ENCODE results near the gene ERMP1.

ERMP1 gene

GRCh38 chr9:5864446-5864845 is 31.5 kb upstream of the ERMP1 start:
- Histone ChIP-seq H3K9me3 (ENCODE audit: control insufficient read depth, low read length) (no peaks in the 10 kb centered on the region), H3K27me3 (ENCODE audit: control insufficient read depth in 1 of 2, insufficient read depth in 1 of 2, low read length in 2 of 2) (no peaks in the 10 kb centered on the region), H3K4ac (ENCODE audit: low read depth in 1 of 2, low read length in 2 of 2) (no peak overlapping the region), H3K27ac (ENCODE audit: low read length, poor library complexity, severe bottlenecking) (no peak overlapping the region), H2AK5ac (ENCODE audit: low read length, severe bottlenecking) (no peak overlapping the region), H3K9ac (ENCODE audit: low read length) (no peak overlapping the region), H3K14ac (ENCODE audit: low read length in 2 of 2) (no peak overlapping the region), H3K4me1 (ENCODE audit: control insufficient read depth, insufficient read depth, low read depth, low read length) (no peaks in the 10 kb centered on the region), H3K79me1 (replicated peaks; ENCODE audit: low read length, poor library complexity, severe bottlenecking) (no peaks in the 10 kb centered on the region), H2BK120ac (ENCODE audit: low read depth, low read length) (peak overlapping the region; percentile 35), H2BK15ac (ENCODE audit: low read depth, poor library complexity, severe bottlenecking) (no peak overlapping the region), H2AFZ (ENCODE audit: low read depth, low read length) (no peak overlapping the region), H3K18ac (ENCODE audit: low read depth in 1 of 2, low read length in 2 of 2) (no peak overlapping the region), H3K4me2 (ENCODE audit: low read length, poor library complexity, severe bottlenecking) (no peak overlapping the region), H2BK5ac (ENCODE audit: low read depth, low read length, poor library complexity, severe bottlenecking) (no peak overlapping the region), H3K36me3 (ENCODE audit: control insufficient read depth in 1 of 2, insufficient read depth in 2 of 2, low read depth in 1 of 2, low read length in 2 of 2) (no peaks in the 10 kb centered on the region), H4K91ac (ENCODE audit: low read length) (no peak overlapping the region), H4K8ac (ENCODE audit: low read length) (no peak overlapping the region), H3K23ac (ENCODE audit: low read length in 2 of 2) (no peak overlapping the region), H3K4me3 (ENCODE audit: insufficient read depth in 1 of 2, low read depth in 1 of 2, low read length in 2 of 2) (no peak overlapping the region), H2BK12ac (ENCODE audit: low read length in 2 of 2) (no peak overlapping the region)
- WGBS, result 87% methylated on average over 4 of the region's 4 CpGs
- no peak for DNase-seq

- Histone ChIP-seq H2BK15ac (ENCODE audit: low read depth, poor library complexity, severe bottlenecking) (no peak overlapping the region), H2AK5ac (ENCODE audit: low read length, severe bottlenecking) (no peak overlapping the region), H3K9me3 (ENCODE audit: control insufficient read depth, low read length) (no peaks in the 10 kb centered on the region), H3K4ac (ENCODE audit: low read depth in 1 of 2, low read length in 2 of 2) (no peak overlapping the region), H3K4me3 (ENCODE audit: insufficient read depth in 1 of 2, low read depth in 1 of 2, low read length in 2 of 2) (no peak overlapping the region), H4K91ac (ENCODE audit: low read length) (no peak overlapping the region), H3K9ac (ENCODE audit: low read length) (no peak overlapping the region), H2BK120ac (ENCODE audit: low read depth, low read length) (no peak overlapping the region), H3K27ac (ENCODE audit: low read length, poor library complexity, severe bottlenecking) (no peak overlapping the region), H3K27me3 (ENCODE audit: control insufficient read depth in 1 of 2, insufficient read depth in 1 of 2, low read length in 2 of 2) (no peaks in the 10 kb centered on the region), H3K79me1 (replicated peaks; ENCODE audit: low read length, poor library complexity, severe bottlenecking) (no peaks in the 10 kb centered on the region), H3K18ac (ENCODE audit: low read depth in 1 of 2, low read length in 2 of 2) (no peak overlapping the region), H3K4me2 (ENCODE audit: low read length, poor library complexity, severe bottlenecking) (no peak overlapping the region), H3K14ac (ENCODE audit: low read length in 2 of 2) (no peak overlapping the region), H3K23ac (ENCODE audit: low read length in 2 of 2) (no peak overlapping the region), H3K36me3 (ENCODE audit: control insufficient read depth in 1 of 2, insufficient read depth in 2 of 2, low read depth in 1 of 2, low read length in 2 of 2) (no peaks in the 10 kb centered on the region), H2BK5ac (ENCODE audit: low read depth, low read length, poor library complexity, severe bottlenecking) (no peak overlapping the region), H4K8ac (ENCODE audit: low read length) (no peak overlapping the region), H2AFZ (ENCODE audit: low read depth, low read length) (no peak overlapping the region), H3K4me1 (ENCODE audit: control insufficient read depth, insufficient read depth, low read depth, low read length) (no peaks in the 10 kb centered on the region), H2BK12ac (ENCODE audit: low read length in 2 of 2) (no peak overlapping the region)
- WGBS, result 89% methylated on average over 1 of the region's 2 CpGs
- no peak for DNase-seq
These were observed 30.3 kb upstream of the ERMP1 start for GRCh38 chr9:5863092-5863746.

- H3K23ac ChIP-seq (ENCODE audit: low read length in 2 of 2), result no peak overlapping the region
- no peak overlapping the region for H2AK5ac ChIP-seq (ENCODE audit: low read length, severe bottlenecking)
- H4K91ac ChIP-seq (ENCODE audit: low read length), result no peak overlapping the region
- 76% methylated on average over 3 of the region's 3 CpGs for WGBS
- no peak overlapping the region for H2BK5ac ChIP-seq (ENCODE audit: low read depth, low read length, poor library complexity, severe bottlenecking)
- no peaks in the 10 kb centered on the region for H3K27me3 ChIP-seq (ENCODE audit: control insufficient read depth in 1 of 2, insufficient read depth in 1 of 2, low read length in 2 of 2)
- no peaks in the 10 kb centered on the region for H3K4me1 ChIP-seq (ENCODE audit: control insufficient read depth, insufficient read depth, low read depth, low read length)
- no peak for DNase-seq
- no peak overlapping the region for H3K4ac ChIP-seq (ENCODE audit: low read depth in 1 of 2, low read length in 2 of 2)
- H3K4me3 ChIP-seq (ENCODE audit: insufficient read depth in 1 of 2, low read depth in 1 of 2, low read length in 2 of 2), result no peak overlapping the region
- no peak overlapping the region for H3K9ac ChIP-seq (ENCODE audit: low read length)
- no peak overlapping the region for H4K8ac ChIP-seq (ENCODE audit: low read length)
- H3K18ac ChIP-seq (ENCODE audit: low read depth in 1 of 2, low read length in 2 of 2), result no peak overlapping the region
- H3K14ac ChIP-seq (ENCODE audit: low read length in 2 of 2), result no peak overlapping the region
- H2BK15ac ChIP-seq (ENCODE audit: low read depth, poor library complexity, severe bottlenecking), result no peak overlapping the region
- H2BK120ac ChIP-seq (ENCODE audit: low read depth, low read length), result no peak overlapping the region
- no peak overlapping the region for H2AFZ ChIP-seq (ENCODE audit: low read depth, low read length)
- no peak overlapping the region for H3K27ac ChIP-seq (ENCODE audit: low read length, poor library complexity, severe bottlenecking)
- no peak overlapping the region for H3K4me2 ChIP-seq (ENCODE audit: low read length, poor library complexity, severe bottlenecking)
- no peaks in the 10 kb centered on the region for H3K79me1 ChIP-seq (replicated peaks; ENCODE audit: low read length, poor library complexity, severe bottlenecking)
- no peaks in the 10 kb centered on the region for H3K9me3 ChIP-seq (ENCODE audit: control insufficient read depth, low read length)
- H2BK12ac ChIP-seq (ENCODE audit: low read length in 2 of 2), result no peak overlapping the region
- no peaks in the 10 kb centered on the region for H3K36me3 ChIP-seq (ENCODE audit: control insufficient read depth in 1 of 2, insufficient read depth in 2 of 2, low read depth in 1 of 2, low read length in 2 of 2)
These were observed 25.9 kb upstream of the ERMP1 start for GRCh38 chr9:5858833-5859232.

GRCh38 chr9:5857928-5858327 is 25.0 kb upstream of the ERMP1 start:
- Histone ChIP-seq H3K14ac (ENCODE audit: low read length in 2 of 2) (no peak overlapping the region), H3K4me2 (ENCODE audit: low read length, poor library complexity, severe bottlenecking) (no peak overlapping the region), H3K4ac (ENCODE audit: low read depth in 1 of 2, low read length in 2 of 2) (no peak overlapping the region), H3K23ac (ENCODE audit: low read length in 2 of 2) (no peak overlapping the region), H3K27me3 (ENCODE audit: control insufficient read depth in 1 of 2, insufficient read depth in 1 of 2, low read length in 2 of 2) (no peaks in the 10 kb centered on the region), H2BK120ac (ENCODE audit: low read depth, low read length) (no peak overlapping the region), H3K36me3 (ENCODE audit: control insufficient read depth in 1 of 2, insufficient read depth in 2 of 2, low read depth in 1 of 2, low read length in 2 of 2) (no peaks in the 10 kb centered on the region), H2BK15ac (ENCODE audit: low read depth, poor library complexity, severe bottlenecking) (no peak overlapping the region), H3K4me3 (ENCODE audit: insufficient read depth in 1 of 2, low read depth in 1 of 2, low read length in 2 of 2) (no peak overlapping the region), H3K9me3 (ENCODE audit: control insufficient read depth, low read length) (no peaks in the 10 kb centered on the region), H2BK5ac (ENCODE audit: low read depth, low read length, poor library complexity, severe bottlenecking) (no peak overlapping the region), H2BK12ac (ENCODE audit: low read length in 2 of 2) (no peak overlapping the region), H3K18ac (ENCODE audit: low read depth in 1 of 2, low read length in 2 of 2) (no peak overlapping the region), H3K79me1 (replicated peaks; ENCODE audit: low read length, poor library complexity, severe bottlenecking) (no peaks in the 10 kb centered on the region), H3K27ac (ENCODE audit: low read length, poor library complexity, severe bottlenecking) (no peak overlapping the region), H2AFZ (ENCODE audit: low read depth, low read length) (no peak overlapping the region), H4K8ac (ENCODE audit: low read length) (no peak overlapping the region), H2AK5ac (ENCODE audit: low read length, severe bottlenecking) (no peak overlapping the region), H3K9ac (ENCODE audit: low read length) (no peak overlapping the region), H4K91ac (ENCODE audit: low read length) (no peak overlapping the region), H3K4me1 (ENCODE audit: control insufficient read depth, insufficient read depth, low read depth, low read length) (no peaks in the 10 kb centered on the region)
- DNase-seq, result no peak

Data from mesenchymal stem cell (in vitro differentiated cells and primary cell).